NCI-H82 (cell line): Measurements from ENCODE around the gene VPS9D1.
"Not testable (repeated sequence)": the region's sequence is repeated elsewhere in the genome, so short reads cannot be mapped to it uniquely, and the experiment has no call there.

ENCODE experiments used
- DNase-seq: peaks from one replicate; lab custom pipeline; 2025; lab: John Stamatoyannopoulos, UW

The VPS9D1 gene

GRCh38 chr16:89664238-89664637 lies 56.5 kb downstream of the VPS9D1 start:
- DNase-seq: not testable (repeated sequence)

- DNase-seq: no peak
These were observed 59.5 kb downstream of the VPS9D1 start for GRCh38 chr16:89661215-89661614.

GRCh38 chr16:89660146-89660545 lies 60.6 kb downstream of the VPS9D1 start:
- no peak for DNase-seq

DNA sequence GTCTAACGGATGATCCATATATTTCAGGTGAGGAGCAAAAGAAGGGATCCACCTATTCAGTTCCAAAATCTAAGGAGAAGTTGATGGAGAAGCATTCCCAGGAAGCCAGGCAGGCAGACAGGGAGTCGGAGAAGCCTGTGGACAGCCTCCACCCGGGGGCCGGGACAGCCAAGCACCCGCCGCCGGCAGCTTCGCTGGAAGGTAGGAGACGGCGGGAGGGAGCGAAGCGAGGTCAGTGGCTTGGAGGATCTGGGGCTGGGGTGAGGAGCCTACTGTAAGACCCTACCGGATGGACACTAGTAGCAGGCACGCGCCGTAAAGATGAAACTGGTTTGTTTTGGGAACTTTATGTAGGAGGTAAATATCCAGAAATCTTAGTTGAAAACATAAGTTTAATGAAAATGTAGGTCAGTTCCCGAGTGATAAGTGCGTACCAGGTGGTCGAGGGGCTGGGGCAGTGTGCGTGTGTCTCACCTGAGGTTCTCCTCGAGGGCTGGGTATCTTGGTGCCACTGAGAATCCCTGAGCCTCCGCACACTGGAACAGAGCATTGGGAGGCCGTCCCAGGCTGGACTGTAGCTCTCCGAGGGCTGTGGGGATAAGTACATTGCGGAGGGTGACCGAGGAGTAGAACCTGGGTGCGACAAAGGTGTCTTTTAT lies 62.3 kb downstream of the VPS9D1 start:
- peak; percentile 33 for DNase-seq

DNA sequence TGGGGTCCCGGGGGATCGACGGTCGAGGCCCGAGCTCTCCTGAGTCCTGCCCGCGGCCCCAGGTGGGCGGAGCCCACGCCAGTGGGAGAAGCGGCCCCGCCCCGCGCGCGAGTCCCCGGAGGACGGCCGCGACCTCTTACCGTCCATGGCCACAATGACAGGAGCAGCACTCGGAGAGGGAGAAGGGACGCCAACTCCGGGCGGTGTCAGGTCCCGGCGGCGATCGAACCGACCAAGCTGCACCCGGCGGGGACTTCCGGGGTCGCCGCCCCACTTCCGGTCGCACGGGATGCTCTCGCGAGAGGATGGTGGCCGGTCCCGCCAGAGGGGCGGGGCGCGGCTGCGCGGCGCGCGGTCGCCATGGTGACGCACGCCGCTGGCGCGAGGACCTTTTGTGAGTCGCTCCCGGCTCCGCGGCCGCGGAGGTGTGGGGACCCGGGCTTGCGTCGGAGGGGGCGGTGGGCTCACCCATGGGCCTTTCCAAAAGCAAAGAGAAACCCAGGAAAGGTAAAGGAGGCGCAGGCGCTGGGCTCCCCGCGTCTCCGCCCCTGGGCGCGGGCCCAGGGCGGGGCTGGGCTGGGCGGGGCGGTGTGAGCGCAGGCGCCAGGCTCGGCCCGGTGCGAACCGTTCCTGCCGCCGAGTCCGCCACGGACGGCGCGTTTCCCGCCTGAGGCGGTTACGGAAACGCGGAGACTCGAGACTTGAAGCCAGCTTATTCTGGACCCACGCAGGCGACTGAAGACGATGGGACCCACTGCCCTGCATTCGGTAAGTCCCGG lies 63.1 kb downstream of the VPS9D1 start, which contains the start of the genes CHMP1A and SPATA33:
Gene CHMP1A (minus strand): TSS at position 267 of the 779 bp plus-strand sequence. CDS start 120 bp downstream, at position 147.
Gene SPATA33 (plus strand): TSS at position 395 of the 779 bp plus-strand sequence. CDS start 76 bp downstream, at position 471.
- DNase-seq: peak; percentile 88
